Neural cell (in vitro differentiated cells): ENCODE measurements around the gene ABCF2. TPM values are rescaled to one million over a fixed set of nuclear protein-coding genes. Genes with fewer than 3 reads are reported as not detected.

Experiments
- H2AFZ ChIP-seq: fragments of 200-600, 300-800 bp; sonication (generic), shearing (Covaris generic); 2 replicates; pipeline ENCODE4 v1.6.0; 2014; ENCODE audit warnings: low read depth, mild to moderate bottlenecking, antibody characterized with exemption, low read length, moderate library complexity
- H3F3A ChIP-seq: fragments of 200-600 bp; shearing (Covaris generic); 2 replicates; pipeline ENCODE4 v1.6.1; 2016; ENCODE audit warnings: mild to moderate bottlenecking, moderate library complexity, mixed read lengths, antibody characterized with exemption, low read length; ENCODE audit not compliant: insufficient read depth, poor library complexity, severe bottlenecking
- H3K27ac ChIP-seq: fragments of 200-600, 300-800 bp; sonication (generic), shearing (Covaris generic); 2 replicates; pipeline ENCODE4 v1.5.1; 2014; ENCODE audit warnings: mild to moderate bottlenecking, low read length, moderate library complexity
- H3K27me3 ChIP-seq: fragments of 300-800, 200-600 bp; sonication (generic), shearing (Covaris generic); 2 replicates; pipeline ENCODE4 v1.6.0; 2014; ENCODE audit warnings: mild to moderate bottlenecking, low read depth, low read length, moderate library complexity; ENCODE audit not compliant: insufficient read depth
- H3K36me3 ChIP-seq: fragments of 300-800, 200-600 bp; sonication (generic), shearing (Covaris generic); 2 replicates; pipeline ENCODE4 v1.5.1; 2014; ENCODE audit warnings: mild to moderate bottlenecking, antibody characterized with exemption, low read length, moderate library complexity; ENCODE audit not compliant: insufficient read depth
- H3K4me2 ChIP-seq: fragments of 300-800, 200-600 bp; sonication (generic), shearing (Covaris generic); 2 replicates; pipeline ENCODE4 v1.6.0; 2014; ENCODE audit warnings: mild to moderate bottlenecking, low read length
- H3K4me3 ChIP-seq: fragments of 300-800, 200-600 bp; sonication (generic), shearing (Covaris generic); 2 replicates; pipeline ENCODE4 v1.5.1; 2014; ENCODE audit warnings: mild to moderate bottlenecking, low read length, moderate library complexity
- H3K79me2 ChIP-seq: fragments of 200-600 bp; shearing (Covaris generic); replicated peaks from 2 replicates; pipeline ENCODE4 v1.6.0; 2014; ENCODE audit warnings: mild to moderate bottlenecking, low read length, moderate library complexity; ENCODE audit not compliant: insufficient read depth
- H3K9ac ChIP-seq: fragments of 300-800, 200-600 bp; sonication (generic), shearing (Covaris generic); 2 replicates; pipeline ENCODE4 v1.6.1; 2016; ENCODE audit warnings: mild to moderate bottlenecking, low read length, mixed read lengths
- H3K9me2 ChIP-seq: fragments of 200-600 bp; shearing (Covaris generic); 2 replicates; pipeline ENCODE4 v1.6.1; 2016; ENCODE audit warnings: mild to moderate bottlenecking, low read length, mixed read lengths; ENCODE audit not compliant: insufficient read depth
- H3K9me3 ChIP-seq: fragments of 200-600, 300-800 bp; sonication (generic), shearing (Covaris generic); 2 replicates; pipeline ENCODE4 v1.6.1; 2016; ENCODE audit warnings: mild to moderate bottlenecking, mixed run types, low read length, moderate library complexity, mixed read lengths
- H4K20me1 ChIP-seq: fragments of 200-600 bp; shearing (Covaris generic); 2 replicates; pipeline ENCODE4 v1.6.1; 2016; ENCODE audit warnings: mild to moderate bottlenecking, mixed run types; ENCODE audit not compliant: insufficient read depth
- EP300 ChIP-seq: fragments of 450-650 bp; conservative IDR thresholded peaks from 2 replicates; pipeline ENCODE4 v1.6.1; 2014; ENCODE audit warnings: antibody characterized with exemption, mild to moderate bottlenecking, moderate library complexity; ENCODE audit not compliant: poor library complexity, severe bottlenecking
- EZH2 ChIP-seq: fragments of 200-600, 300-800 bp; shearing (Covaris generic), sonication (generic); IDR thresholded peaks from 2 replicates; pipeline ENCODE4 v1.6.1; 2014; ENCODE audit warnings: antibody characterized with exemption, low read length, borderline replicate concordance, mild to moderate bottlenecking; ENCODE audit not compliant: insufficient read depth, poor library complexity, severe bottlenecking
- MXI1 ChIP-seq: fragments of 450-650 bp; conservative IDR thresholded peaks from 2 replicates; pipeline ENCODE4 v1.6.1; 2014; ENCODE audit warnings: antibody characterized with exemption, mild to moderate bottlenecking; ENCODE audit not compliant: poor library complexity, severe bottlenecking
- POLR2AphosphoS5 ChIP-seq: IDR thresholded peaks from 2 replicates; pipeline ENCODE4 v1.6.1; 2012
- RAD21 ChIP-seq: fragments of 450-650 bp; conservative IDR thresholded peaks from 2 replicates; pipeline ENCODE4 v1.6.1; 2014; ENCODE audit warnings: antibody characterized with exemption, mild to moderate bottlenecking, moderate library complexity
- REST ChIP-seq: IDR thresholded peaks from 2 replicates; pipeline ENCODE4 v1.6.1; 2012; ENCODE audit warnings: borderline replicate concordance
- SMC3 ChIP-seq: fragments of 450-650 bp; conservative IDR thresholded peaks from 2 replicates; pipeline ENCODE4 v1.6.1; 2014; ENCODE audit warnings: antibody characterized with exemption, mild to moderate bottlenecking, moderate library complexity; ENCODE audit not compliant: poor library complexity
- TAF1 ChIP-seq: IDR thresholded peaks from 2 replicates; pipeline ENCODE4 v1.6.1; 2012; ENCODE audit warnings: low read depth
- polyA plus RNA-seq: library from polyadenylated mRNA; depleted of rRNA; stranded (reverse); fragments of >200 nt; gene quantifications from 2 replicates; pipeline ENCODE4 v1.2.3, GENCODE V29; 2014
- TF ChIP-seq, protein P1 (sequence below): fragments of 450-650 bp; IDR thresholded peaks from 2 replicates; pipeline ENCODE4 v1.5.1; 2014; ENCODE audit warnings: antibody characterized with exemption, mild to moderate bottlenecking, moderate library complexity; ENCODE audit not compliant: poor library complexity, severe bottlenecking

ABCF2 gene
- polyA plus RNA-seq, 1 donor from 2014 or later: 32.7 TPM

- Histone ChIP-seq H3K4me3 (no peak within 1 kb of the TSS), H3F3A (no peaks in the 10 kb centered on the region), H3K4me2 (no peak within 1 kb of the TSS), H3K9ac (no peak within 1 kb of the TSS), H3K36me3 (no peaks in the 10 kb centered on the region), H2AFZ (no peak within 1 kb of the TSS), H3K9me3 (no peaks in the 10 kb centered on the region), H3K27me3 (no peaks in the 10 kb centered on the region), H3K79me2 (no peaks in the 10 kb centered on the region), H3K9me2 (no peaks in the 10 kb centered on the region), H3K27ac (no peak within 1 kb of the TSS), H4K20me1 (no peaks in the 10 kb centered on the region)
- TF ChIP-seq SMC3: no peak
- TF ChIP-seq, protein P1, sequence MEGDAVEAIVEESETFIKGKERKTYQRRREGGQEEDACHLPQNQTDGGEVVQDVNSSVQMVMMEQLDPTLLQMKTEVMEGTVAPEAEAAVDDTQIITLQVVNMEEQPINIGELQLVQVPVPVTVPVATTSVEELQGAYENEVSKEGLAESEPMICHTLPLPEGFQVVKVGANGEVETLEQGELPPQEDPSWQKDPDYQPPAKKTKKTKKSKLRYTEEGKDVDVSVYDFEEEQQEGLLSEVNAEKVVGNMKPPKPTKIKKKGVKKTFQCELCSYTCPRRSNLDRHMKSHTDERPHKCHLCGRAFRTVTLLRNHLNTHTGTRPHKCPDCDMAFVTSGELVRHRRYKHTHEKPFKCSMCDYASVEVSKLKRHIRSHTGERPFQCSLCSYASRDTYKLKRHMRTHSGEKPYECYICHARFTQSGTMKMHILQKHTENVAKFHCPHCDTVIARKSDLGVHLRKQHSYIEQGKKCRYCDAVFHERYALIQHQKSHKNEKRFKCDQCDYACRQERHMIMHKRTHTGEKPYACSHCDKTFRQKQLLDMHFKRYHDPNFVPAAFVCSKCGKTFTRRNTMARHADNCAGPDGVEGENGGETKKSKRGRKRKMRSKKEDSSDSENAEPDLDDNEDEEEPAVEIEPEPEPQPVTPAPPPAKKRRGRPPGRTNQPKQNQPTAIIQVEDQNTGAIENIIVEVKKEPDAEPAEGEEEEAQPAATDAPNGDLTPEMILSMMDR: no peak
Measured at GRCh38 chr7:151186640-151187408, 40.2 kb downstream of the ABCF2 start, which contains the start of gene ASB10. ASB10 (minus strand) TSS chr7:151187250; CDS start chr7:151187130, 120 bp downstream.

DNA sequence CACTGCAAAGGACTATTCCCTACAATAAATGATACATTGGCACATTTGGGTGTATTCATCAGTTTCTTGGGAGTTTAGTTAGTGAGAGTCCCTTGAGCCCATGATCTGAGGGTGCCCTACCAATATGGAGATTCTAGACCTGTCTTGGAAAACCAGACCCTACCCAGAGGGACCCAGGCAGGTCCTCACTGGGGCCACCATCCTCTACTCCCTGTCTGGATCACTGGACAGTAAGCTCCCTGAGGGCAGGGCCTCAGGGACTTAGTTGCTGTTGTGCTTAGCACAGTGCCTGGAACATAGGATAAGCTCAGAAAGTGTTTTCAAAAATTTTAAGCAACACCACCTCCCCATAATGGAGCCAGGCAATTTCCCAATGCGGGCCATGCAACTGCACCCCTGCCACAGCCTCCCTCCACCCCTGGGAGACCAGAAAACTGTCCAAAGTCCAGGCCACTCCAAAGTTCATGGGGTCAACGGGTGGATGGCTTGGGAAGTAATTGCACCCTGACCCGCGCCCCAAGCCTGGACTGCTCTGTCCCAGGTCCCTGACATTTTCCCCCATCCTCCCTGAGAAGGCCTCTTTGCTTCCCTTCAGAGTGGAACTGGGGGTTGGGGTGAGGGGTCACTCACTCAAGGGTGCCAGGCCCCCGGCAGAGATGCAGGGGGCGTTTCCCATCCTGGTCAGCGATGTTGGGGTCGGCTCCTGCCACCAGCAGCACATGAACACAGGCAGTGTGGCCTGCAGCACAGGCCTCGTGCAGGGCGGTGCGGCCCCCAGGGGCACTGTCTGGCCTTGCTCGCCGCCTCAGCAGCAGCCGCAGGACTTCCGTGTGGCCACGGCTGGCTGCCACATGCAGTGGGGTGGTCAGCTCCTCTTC, 41.0 kb downstream of the ABCF2 start:
- H3K9me3 ChIP-seq: no peaks in the 10 kb centered on the region
- no peak overlapping the region for H2AFZ ChIP-seq
- H3K27me3 ChIP-seq: no peaks in the 10 kb centered on the region
- H4K20me1 ChIP-seq: no peaks in the 10 kb centered on the region
- no peaks in the 10 kb centered on the region for H3F3A ChIP-seq
- no peaks in the 10 kb centered on the region for H3K9me2 ChIP-seq
- TF ChIP-seq POLR2AphosphoS5 (no peak), MXI1 (no peak), SMC3 (no peak), EZH2 (no peak), EP300 (no peak), TAF1 (no peak), RAD21 (no peak), REST (no peak)
- TF ChIP-seq, protein P1: no peak
- no peak overlapping the region for H3K27ac ChIP-seq
- H3K4me2 ChIP-seq: no peak overlapping the region
- no peaks in the 10 kb centered on the region for H3K36me3 ChIP-seq
- H3K79me2 ChIP-seq: no peaks in the 10 kb centered on the region
- no peak overlapping the region for H3K9ac ChIP-seq
- H3K4me3 ChIP-seq: no peak overlapping the region
